H9 (cell line): ENCODE results near the gene ZNF382. TPM values are rescaled to one million over a fixed set of nuclear protein-coding genes. Genes with fewer than 3 reads are reported as not detected.

ENCODE experiments used
- DNase-seq: peaks from one replicate; pipeline ENCODE4 v3.0.0-alpha.2; 2017
- H2AFZ ChIP-seq: one replicate; pipeline ENCODE4 v1.6.1; 2013; ENCODE audit warnings: mild to moderate bottlenecking, low read length, control low read depth, moderate library complexity
- H2AK5ac ChIP-seq: 2 replicates; pipeline ENCODE4 v1.6.1; 2013; ENCODE audit warnings: low read length, control low read depth, mixed read lengths; ENCODE audit not compliant: insufficient read length
- H2BK120ac ChIP-seq: one replicate; pipeline ENCODE4 v1.6.1; 2013; ENCODE audit warnings: low read depth, mild to moderate bottlenecking, low read length, control low read depth, inconsistent platforms; ENCODE audit not compliant: poor library complexity, severe bottlenecking
- H2BK12ac ChIP-seq: 2 replicates; pipeline ENCODE4 v1.6.1; 2013; ENCODE audit warnings: low read length, control low read depth, mixed read lengths, low read depth; ENCODE audit not compliant: insufficient read length
- H2BK15ac ChIP-seq: 2 replicates; pipeline ENCODE4 v1.6.1; 2013; ENCODE audit warnings: low read depth, low read length, control low read depth
- H2BK20ac ChIP-seq: one replicate; pipeline ENCODE4 v1.6.1; 2013; ENCODE audit warnings: low read depth, mild to moderate bottlenecking, low read length, control low read depth, inconsistent platforms; ENCODE audit not compliant: poor library complexity, severe bottlenecking
- H2BK5ac ChIP-seq: 2 replicates; pipeline ENCODE4 v1.6.1; 2013; ENCODE audit warnings: low read length, control low read depth, mixed read lengths; ENCODE audit not compliant: insufficient read length
- H3K14ac ChIP-seq: 2 replicates; pipeline ENCODE4 v1.6.1; 2013; ENCODE audit warnings: low read length, control low read depth; ENCODE audit not compliant: insufficient read depth
- H3K18ac ChIP-seq: 2 replicates; pipeline ENCODE4 v1.6.1; 2013; ENCODE audit warnings: low read depth, mild to moderate bottlenecking, mixed read lengths, low read length, control low read depth; ENCODE audit not compliant: insufficient read length
- H3K23ac ChIP-seq: 2 replicates; pipeline ENCODE4 v1.6.1; 2013; ENCODE audit warnings: low read length, control low read depth, mixed read lengths, low read depth; ENCODE audit not compliant: insufficient read length
- H3K23me2 ChIP-seq: 2 replicates; pipeline ENCODE4 v1.6.1; 2013; ENCODE audit warnings: low read depth, mild to moderate bottlenecking, mixed read lengths, low read length, control low read depth; ENCODE audit not compliant: insufficient read length, poor library complexity, severe bottlenecking
- H3K27ac ChIP-seq: 2 replicates; pipeline ENCODE4 v1.5.1; 2013; ENCODE audit warnings: low read length, control low read depth, mixed read lengths, low read depth; ENCODE audit not compliant: insufficient read length
- H3K27me3 ChIP-seq: 2 replicates; pipeline ENCODE4 v1.6.1; 2013; ENCODE audit warnings: low read length, control low read depth, inconsistent platforms; ENCODE audit not compliant: insufficient read depth
- H3K4ac ChIP-seq: 2 replicates; pipeline ENCODE4 v1.6.1; 2013; ENCODE audit warnings: low read depth, mild to moderate bottlenecking, control low read depth, inconsistent platforms, low read length, moderate library complexity
- H3K4me1 ChIP-seq: 2 replicates; pipeline ENCODE4 v1.6.1; 2013; ENCODE audit warnings: low read length, control low read depth, inconsistent platforms; ENCODE audit not compliant: insufficient read depth
- H3K4me2 ChIP-seq: 2 replicates; pipeline ENCODE4 v1.6.1; 2013; ENCODE audit warnings: low read length, control low read depth, mixed read lengths; ENCODE audit not compliant: insufficient read length, insufficient read depth
- H3K56ac ChIP-seq: 2 replicates; pipeline ENCODE4 v1.6.1; 2013; ENCODE audit warnings: low read depth, mild to moderate bottlenecking, mixed read lengths, low read length, control low read depth; ENCODE audit not compliant: insufficient read length
- H3K79me1 ChIP-seq: 2 replicates; pipeline ENCODE4 v1.6.1; 2013; ENCODE audit warnings: low read depth, mild to moderate bottlenecking, moderate library complexity, low read length, control low read depth, inconsistent platforms; ENCODE audit not compliant: insufficient read depth, poor library complexity, severe bottlenecking
- H3K79me2 ChIP-seq: 2 replicates; pipeline ENCODE4 v1.6.1; 2013; ENCODE audit warnings: low read length, control low read depth, inconsistent platforms; ENCODE audit not compliant: insufficient read depth
- H3K9ac ChIP-seq: 2 replicates; pipeline ENCODE4 v1.6.1; 2013; ENCODE audit warnings: low read length, control low read depth, mixed read lengths; ENCODE audit not compliant: insufficient read length; ENCODE audit errors: extremely low read depth
- H3K9me3 ChIP-seq: one replicate; pipeline ENCODE4 v1.6.1; 2013; ENCODE audit warnings: low read depth, low read length, inconsistent platforms; ENCODE audit not compliant: control insufficient read depth
- H3T11ph ChIP-seq: one replicate; pipeline ENCODE4 v1.6.1; 2013; ENCODE audit warnings: mild to moderate bottlenecking, low read length, control low read depth, inconsistent platforms
- H4K20me1 ChIP-seq: one replicate; pipeline ENCODE4 v1.6.1; 2013; ENCODE audit not compliant: control insufficient read depth, insufficient read length, insufficient read depth
- H4K5ac ChIP-seq: 2 replicates; pipeline ENCODE4 v1.6.1; 2013; ENCODE audit warnings: low read depth, mild to moderate bottlenecking, mixed read lengths, low read length, control low read depth; ENCODE audit not compliant: insufficient read length
- H4K8ac ChIP-seq: replicated peaks from 2 replicates; pipeline ENCODE4 v1.6.1; 2013; ENCODE audit warnings: low read length, control low read depth, mixed read lengths, low read depth; ENCODE audit not compliant: insufficient read length
- H4K91ac ChIP-seq: 2 replicates; pipeline ENCODE4 v1.6.1; 2013; ENCODE audit warnings: low read depth, mild to moderate bottlenecking, moderate library complexity, mixed read lengths, low read length, control low read depth; ENCODE audit not compliant: insufficient read length
- H3K27ac Mint-ChIP-seq, 3 experiments: 2 replicates in 2 of 3; 3 replicates in 1 of 3; pipeline ENCODE4 v1.8.0; 2020 to 2021; ENCODE audit warnings: mixed read lengths in 3 of 3, mild to moderate bottlenecking in 1 of 3, moderate library complexity in 1 of 3
- H3K27me3 Mint-ChIP-seq: 2 replicates; pipeline ENCODE4 v1.8.0; 2021; ENCODE audit warnings: low read depth, mild to moderate bottlenecking, moderate library complexity, mixed read lengths
- H3K36me3 Mint-ChIP-seq, 3 experiments: 2 replicates in 2 of 3; 3 replicates in 1 of 3; pipeline ENCODE4 v1.8.0; 2020 to 2021; ENCODE audit warnings: low read depth in 3 of 3, mixed read lengths in 3 of 3; ENCODE audit not compliant: insufficient read depth in 1 of 3
- H3K4me1 Mint-ChIP-seq, 2 experiments: 2 replicates each; pipeline ENCODE4 v1.8.0; 2020; ENCODE audit warnings: mixed read lengths in 2 of 2
- H3K4me3 Mint-ChIP-seq, 2 experiments: 2 replicates in 1 of 2; 3 replicates in 1 of 2; pipeline ENCODE4 v1.8.0; 2020 to 2021; ENCODE audit warnings: mild to moderate bottlenecking in 2 of 2, mixed read lengths in 2 of 2, moderate library complexity in 1 of 2
- H3K9me3 Mint-ChIP-seq, 2 experiments: 2 replicates in 1 of 2; 3 replicates in 1 of 2; pipeline ENCODE4 v1.8.0; 2020; ENCODE audit warnings: mild to moderate bottlenecking in 2 of 2, mixed read lengths in 2 of 2, moderate library complexity in 1 of 2
- WGBS: extraction: QIAGEN DNeasy Blood & Tissue Kit; methylation state at CpG from one replicate; pipeline ENCODE4 v1.1.7; 2013; ENCODE audit warnings: missing lambda C conversion rate, low lambda C conversion rate, mixed read lengths; ENCODE audit not compliant: insufficient read length; ENCODE audit errors: extremely low coverage; 5-methylcytosine and 5-hydroxymethylcytosine counted together
- total RNA-seq: library from RNA; stranded (reverse); gene quantifications from 2 replicates; pipeline ENCODE4 v1.2.1, GENCODE V29; 2021
- TF ChIP-seq, protein P1 (sequence below): fragments of 200-600 bp; sonication (generic); conservative IDR thresholded peaks from 3 replicates; pipeline ENCODE4 v1.8.0; 2021; ENCODE audit warnings: antibody characterized with exemption, mild to moderate bottlenecking

The ZNF382 gene
- total RNA-seq, 1 experiment from 2014 or later = 10.8 TPM

DNA sequence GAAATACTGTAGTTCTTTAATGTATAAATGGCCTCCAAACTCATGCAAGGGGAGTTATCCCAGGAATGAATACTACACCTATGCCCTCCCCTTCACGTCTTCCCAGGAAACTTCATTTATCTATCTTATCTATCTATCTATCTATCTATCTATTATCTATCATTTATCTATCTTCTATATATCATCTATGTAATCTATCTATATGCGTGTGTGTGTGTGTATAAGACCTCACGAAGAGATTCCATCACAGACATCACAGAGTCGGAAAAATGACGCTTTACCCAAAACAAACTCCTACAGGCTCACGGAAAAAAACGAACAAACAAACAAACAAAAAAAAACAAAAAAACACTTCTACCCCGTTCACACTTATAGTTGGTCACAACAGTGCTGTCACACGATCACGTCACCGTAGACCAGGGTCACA, 32.5 kb upstream of the ZNF382 start:
- Histone ChIP-seq H3K23ac (no peak overlapping the region), H2BK120ac (no peak overlapping the region), H3K9ac (peak overlapping the region; percentile 92), H3K4me2 (peak overlapping the region; percentile 63), H2AK5ac (no peak overlapping the region), H3K23me2 (peaks cover 6% of the 10 kb centered on the region), H2AFZ (no peak overlapping the region), H3K79me2 (peaks cover 11% of the 10 kb centered on the region; the same call in 1 of the 2 replicates), H4K5ac (no peak overlapping the region), H3K4ac (no peak overlapping the region), H3K14ac (peak overlapping the region; percentile 94), H3K79me1 (no peaks in the 10 kb centered on the region), H3K27me3 (no peaks in the 10 kb centered on the region), H2BK5ac (peak overlapping the region; percentile 74), H3K56ac (no peak overlapping the region), H2BK15ac (no peak overlapping the region), H4K8ac (no peak overlapping the region), H2BK12ac (no peak overlapping the region), H3K4me1 (0 out of 2 replicates have a peak, but pooled peaks cover 4% of the 10 kb centered on the region), H4K20me1 (no peaks in the 10 kb centered on the region), H2BK20ac (no peak overlapping the region), H3K27ac (no peak overlapping the region), H3K9me3 (no peaks in the 10 kb centered on the region), H3T11ph (no peak overlapping the region), H4K91ac (no peak overlapping the region), H3K18ac (peak overlapping the region; percentile 95)
- Mint-ChIP-seq H3K4me1 (peaks cover 14 to 20% of the 10 kb centered on the region in 2 experiments), H3K9me3 (peaks cover 3 to 31% of the 10 kb centered on the region in 2 experiments; a peak in 3 of 5 replicates), H3K36me3 (peaks cover 28 to 53% (median 46%) of the 10 kb centered on the region in 3 experiments), H3K4me3 (peak overlapping the region; percentile 86 to 95), H3K27ac (peak overlapping the region; percentile 87 to 96 (median 91)), H3K27me3 (no peaks in the 10 kb centered on the region)
- no peak for DNase-seq
- no CpG with 5 or more reads among the region's 11 CpGs for WGBS
- TF ChIP-seq, protein P1, sequence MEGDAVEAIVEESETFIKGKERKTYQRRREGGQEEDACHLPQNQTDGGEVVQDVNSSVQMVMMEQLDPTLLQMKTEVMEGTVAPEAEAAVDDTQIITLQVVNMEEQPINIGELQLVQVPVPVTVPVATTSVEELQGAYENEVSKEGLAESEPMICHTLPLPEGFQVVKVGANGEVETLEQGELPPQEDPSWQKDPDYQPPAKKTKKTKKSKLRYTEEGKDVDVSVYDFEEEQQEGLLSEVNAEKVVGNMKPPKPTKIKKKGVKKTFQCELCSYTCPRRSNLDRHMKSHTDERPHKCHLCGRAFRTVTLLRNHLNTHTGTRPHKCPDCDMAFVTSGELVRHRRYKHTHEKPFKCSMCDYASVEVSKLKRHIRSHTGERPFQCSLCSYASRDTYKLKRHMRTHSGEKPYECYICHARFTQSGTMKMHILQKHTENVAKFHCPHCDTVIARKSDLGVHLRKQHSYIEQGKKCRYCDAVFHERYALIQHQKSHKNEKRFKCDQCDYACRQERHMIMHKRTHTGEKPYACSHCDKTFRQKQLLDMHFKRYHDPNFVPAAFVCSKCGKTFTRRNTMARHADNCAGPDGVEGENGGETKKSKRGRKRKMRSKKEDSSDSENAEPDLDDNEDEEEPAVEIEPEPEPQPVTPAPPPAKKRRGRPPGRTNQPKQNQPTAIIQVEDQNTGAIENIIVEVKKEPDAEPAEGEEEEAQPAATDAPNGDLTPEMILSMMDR = no peak
